HL-60 (cell line): ENCODE data around the gene TCP11L1.

ENCODE experiments used
- CTCF ChIP-seq: IDR thresholded peaks from one replicate; pipeline ENCODE4 v1.5.1; 2011; ENCODE audit warnings: low read length, control low read depth, inconsistent platforms; ENCODE audit not compliant: insufficient read depth
- GABPA ChIP-seq: IDR thresholded peaks from 2 replicates; pipeline ENCODE4 v1.6.1; 2012; ENCODE audit warnings: low read depth
- POLR2AphosphoS5 ChIP-seq: IDR thresholded peaks from 2 replicates; pipeline ENCODE4 v1.6.1; 2012; ENCODE audit warnings: low read depth
- REST ChIP-seq: IDR thresholded peaks from 2 replicates; pipeline ENCODE4 v1.6.1; 2012; ENCODE audit warnings: low read depth; ENCODE audit not compliant: insufficient replicate concordance
- SPI1 ChIP-seq: IDR thresholded peaks from 2 replicates; pipeline ENCODE4 v1.6.1; 2012; ENCODE audit warnings: low read depth, mild to moderate bottlenecking, borderline replicate concordance

- TF ChIP-seq CTCF (no peak), GABPA (no peak), POLR2AphosphoS5 (no peak), REST (no peak), SPI1 (no peak)
Measured at GRCh38 chr11:33059331-33060007, 20.1 kb downstream of the TCP11L1 start.
